ENCODE data around the gene CACNB2.

CACNB2 gene

GRCh38 chr10:18140149-18140956 lies at the start of gene CACNB2:
TSS of gene CACNB2 (plus strand) at chr10:18140424.
- DNase-seq: peak; percentile 25

- no peak for DNase-seq
Observed at GRCh38 chr10:18094332-18094731, 45.9 kb upstream of the CACNB2 start.

GRCh38 chr10:18094793-18095192 lies 45.4 kb upstream of the CACNB2 start:
- DNase-seq: no peak

DNA sequence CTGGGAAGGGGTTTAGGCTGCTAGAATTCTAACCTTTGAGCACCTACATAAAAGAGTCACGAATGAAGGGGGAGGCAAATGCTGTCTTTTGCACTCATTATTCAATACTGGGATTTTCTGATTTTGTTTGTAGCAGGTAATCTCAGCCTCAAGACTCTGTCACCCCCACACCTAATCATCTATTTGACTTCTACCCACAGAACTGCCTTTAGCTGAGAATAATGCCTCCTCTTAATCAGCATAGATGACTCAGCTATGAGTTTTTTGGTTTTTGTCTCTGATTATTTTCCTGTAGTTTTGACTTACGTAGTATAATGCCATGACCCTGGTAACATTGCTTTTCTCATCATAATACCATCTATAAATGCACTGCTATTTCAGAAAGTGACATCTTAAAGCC lies 42.7 kb upstream of the CACNB2 start:
- DNase-seq: no peak

DNA sequence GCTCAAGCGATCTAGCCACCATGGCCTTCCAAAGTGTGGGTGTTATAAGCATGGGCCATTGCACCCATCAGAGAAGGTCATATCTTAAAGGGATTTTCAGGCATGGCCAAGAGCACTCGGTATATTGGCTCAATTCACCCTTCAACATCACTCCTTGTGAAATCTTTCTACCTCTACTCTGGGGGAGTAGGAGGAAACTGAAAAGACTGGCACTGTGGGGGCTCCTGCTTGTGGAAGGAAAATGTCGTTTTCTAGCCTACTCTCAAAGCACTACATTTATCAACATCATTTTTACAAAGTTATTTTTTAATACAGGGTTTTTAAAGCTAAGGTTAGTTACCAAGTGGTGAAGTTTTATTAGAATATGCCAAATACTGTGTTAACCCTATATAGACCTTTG lies 42.0 kb upstream of the CACNB2 start:
- DNase-seq: no peak

DNA sequence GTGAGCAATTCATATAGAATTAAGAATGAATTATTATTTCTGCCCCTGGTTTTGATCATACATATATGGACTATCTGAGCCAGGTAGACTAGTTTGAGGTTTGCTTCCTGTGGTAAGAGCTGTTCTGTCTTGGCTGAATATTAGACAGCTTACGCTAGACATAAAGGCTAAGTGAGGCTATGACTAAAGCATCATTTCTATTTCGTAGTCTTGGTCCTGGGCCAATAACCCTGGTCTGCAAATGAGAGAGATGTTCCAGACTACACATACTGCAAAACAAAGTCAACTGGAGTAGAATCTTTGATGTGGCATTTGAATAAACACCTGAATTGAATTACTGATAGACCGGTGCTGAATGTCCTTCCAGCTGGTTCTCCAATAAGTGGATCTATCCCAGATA lies 40.8 kb upstream of the CACNB2 start:
- no peak for DNase-seq

GRCh38 chr10:18100669-18101068 lies 39.6 kb upstream of the CACNB2 start:
- peak; percentile 26 for DNase-seq

DNA sequence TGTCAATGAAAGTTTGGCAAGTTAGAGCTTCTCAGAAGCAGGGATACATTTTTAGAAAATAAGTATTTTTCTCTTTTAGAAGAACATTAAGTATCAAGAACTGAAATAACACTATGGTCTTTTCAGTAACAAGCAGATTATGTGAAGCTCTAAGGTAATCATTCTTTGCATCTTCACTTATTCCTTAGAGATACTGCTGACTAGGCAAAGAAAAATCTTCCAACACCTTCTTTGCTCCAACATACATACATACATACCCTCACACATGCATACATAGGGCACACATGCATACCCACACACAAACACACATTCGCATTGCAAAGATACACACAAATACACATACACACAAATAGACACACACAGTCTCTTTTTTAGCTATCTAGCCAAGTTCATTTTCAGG lies 37.8 kb upstream of the CACNB2 start:
- no peak for DNase-seq

GRCh38 chr10:18104223-18104872 lies 35.9 kb upstream of the CACNB2 start:
- peak; percentile 73 for DNase-seq

DNA sequence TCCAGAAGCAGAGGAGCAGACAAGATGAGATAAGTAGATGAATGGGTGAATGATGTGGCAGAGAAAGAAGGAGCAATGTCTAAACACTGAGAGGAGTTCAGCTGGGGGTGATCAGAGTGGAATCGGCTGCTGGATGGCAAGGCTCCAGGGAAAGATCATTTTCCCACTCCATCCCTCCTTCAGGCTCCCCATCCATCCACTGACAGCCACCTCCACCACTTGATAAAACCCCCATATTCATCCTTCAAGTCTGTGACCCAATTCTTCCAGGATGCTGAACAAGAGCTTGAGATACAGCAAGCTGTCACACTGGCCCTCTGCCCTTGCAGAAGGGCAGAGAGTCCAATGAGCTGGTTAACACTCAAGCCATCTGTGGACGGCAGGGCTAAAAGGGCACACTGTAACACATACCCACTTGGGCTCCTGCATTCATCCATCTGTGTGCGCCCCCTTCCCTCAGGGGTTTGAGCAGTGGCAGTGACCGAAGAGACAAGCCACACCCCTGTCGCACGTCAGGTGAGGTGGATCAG lies 30.8 kb upstream of the CACNB2 start:
- DNase-seq: no peak

DNA sequence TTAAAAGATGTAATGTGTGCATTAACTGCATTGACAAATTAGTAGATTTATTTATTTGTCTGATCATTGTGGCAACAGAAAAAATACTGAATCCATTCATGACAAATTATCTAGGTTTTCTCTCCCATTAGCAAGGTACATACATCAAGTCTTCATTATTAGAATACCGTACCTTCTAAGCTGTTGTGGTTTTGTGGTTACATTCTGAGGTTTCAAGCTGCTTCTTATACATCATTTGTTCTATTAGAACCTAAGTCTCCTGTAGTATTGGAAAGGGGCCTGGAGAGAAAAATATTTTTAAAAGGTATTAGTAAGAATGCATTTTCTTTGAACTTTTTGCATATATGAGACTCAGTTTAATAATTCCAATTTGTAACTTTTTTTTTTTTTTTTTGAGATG lies 26.3 kb upstream of the CACNB2 start:
- no peak for DNase-seq

GRCh38 chr10:18117276-18117675 lies 22.9 kb upstream of the CACNB2 start:
- DNase-seq: no peak

DNA sequence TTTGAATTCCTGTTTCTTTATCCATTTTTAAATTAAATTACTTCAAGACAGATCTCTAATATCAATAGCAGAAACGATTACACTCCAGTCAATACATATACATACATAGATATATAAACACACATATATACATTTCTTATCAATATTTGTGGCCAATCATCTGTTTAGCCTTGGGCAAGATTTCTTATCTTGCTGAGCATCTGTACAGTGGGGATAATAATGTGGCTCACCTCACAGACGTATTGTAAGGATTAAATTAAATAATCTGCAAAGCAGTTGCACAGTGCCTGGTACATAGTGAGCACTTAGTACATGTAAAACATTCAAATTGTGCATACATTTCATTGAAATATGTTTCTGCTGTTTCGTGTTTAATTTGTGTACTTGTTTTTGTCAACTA lies 17.5 kb upstream of the CACNB2 start:
- no peak for DNase-seq

- no peak for DNase-seq
Observed at GRCh38 chr10:18133046-18133445, 7.2 kb upstream of the CACNB2 start.

DNA sequence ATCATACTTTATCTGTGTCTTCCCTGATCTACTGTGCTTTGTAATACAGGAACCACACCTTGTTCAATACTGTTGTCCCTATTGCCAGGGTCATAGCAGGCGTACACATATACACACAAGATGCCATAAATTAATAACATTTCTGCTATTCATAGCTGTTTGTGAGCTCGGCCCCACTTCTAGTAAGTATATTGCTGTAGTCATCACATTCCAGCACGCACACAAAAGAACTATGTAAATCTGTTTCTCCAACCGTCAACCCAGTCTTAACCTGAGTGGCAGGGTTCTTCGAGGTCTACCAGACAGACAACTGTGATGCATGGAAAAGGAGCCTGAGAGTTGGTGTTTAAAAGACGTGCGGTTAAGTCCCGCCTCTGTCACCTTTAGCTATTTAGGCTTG lies 5.7 kb upstream of the CACNB2 start:
- DNase-seq: no peak

DNA sequence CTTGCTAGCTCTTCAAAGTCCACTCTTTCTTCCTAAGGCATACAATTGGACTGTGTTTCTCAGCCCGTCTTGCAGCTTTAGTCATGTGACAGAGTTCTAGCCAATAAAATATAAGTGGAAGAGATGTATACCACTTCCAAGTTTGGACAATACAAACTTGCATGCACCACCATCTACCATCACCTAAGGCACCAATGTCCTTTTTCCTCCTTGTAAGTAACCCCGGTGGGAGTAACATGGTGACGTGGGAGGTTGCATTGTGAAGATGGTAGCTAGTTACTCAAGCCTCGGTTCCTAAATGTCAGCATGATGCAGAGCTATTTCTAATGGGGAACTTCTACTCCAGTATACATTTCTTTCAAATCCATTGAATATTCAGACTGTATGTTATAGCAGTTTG lies 5.3 kb upstream of the CACNB2 start:
- no peak for DNase-seq

- no peak for DNase-seq
Observed at GRCh38 chr10:18136073-18136791, 4.0 kb upstream of the CACNB2 start.

DNA sequence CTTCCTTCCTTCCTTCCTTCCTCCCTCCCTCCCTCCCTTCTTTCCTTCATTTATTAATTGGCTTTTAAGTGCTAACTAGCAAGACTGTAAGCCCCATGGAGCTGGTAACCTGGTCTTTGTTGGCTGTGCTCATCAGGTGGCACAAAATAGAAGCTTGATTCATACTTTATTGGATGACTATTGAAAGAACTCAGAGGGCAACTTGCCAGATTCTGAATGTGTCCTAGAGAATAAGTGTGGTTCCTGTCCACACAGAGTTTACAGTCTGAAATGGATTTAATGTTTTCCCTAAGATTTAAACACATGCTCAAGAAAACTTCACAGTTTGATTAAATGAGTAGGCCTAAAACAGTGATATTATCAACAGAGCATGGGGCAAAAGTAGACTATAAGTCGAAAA lies 3.1 kb upstream of the CACNB2 start:
- DNase-seq: no peak

GRCh38 chr10:18140957-18141845 lies 977 bp downstream of the CACNB2 start:
- no peak for DNase-seq

DNA sequence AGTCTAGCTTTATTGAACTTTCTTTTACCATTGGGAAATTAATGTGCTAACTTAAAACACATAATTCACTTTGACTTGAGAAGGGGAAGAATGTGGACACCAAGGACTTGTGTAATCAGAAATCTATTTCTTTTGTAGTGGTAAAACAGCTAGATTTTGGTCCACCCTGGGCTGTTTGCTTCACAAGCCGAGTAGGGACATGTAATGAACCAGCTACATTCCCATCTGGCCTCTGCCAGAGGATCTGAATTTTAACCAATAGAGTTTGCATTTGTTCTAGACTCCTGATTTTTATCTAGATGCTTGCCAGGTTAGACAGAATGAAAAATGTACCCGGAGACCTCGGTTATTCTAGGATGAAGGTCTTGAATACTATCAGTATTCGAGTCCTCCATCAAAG lies 1.9 kb downstream of the CACNB2 start:
- no peak for DNase-seq

DNA sequence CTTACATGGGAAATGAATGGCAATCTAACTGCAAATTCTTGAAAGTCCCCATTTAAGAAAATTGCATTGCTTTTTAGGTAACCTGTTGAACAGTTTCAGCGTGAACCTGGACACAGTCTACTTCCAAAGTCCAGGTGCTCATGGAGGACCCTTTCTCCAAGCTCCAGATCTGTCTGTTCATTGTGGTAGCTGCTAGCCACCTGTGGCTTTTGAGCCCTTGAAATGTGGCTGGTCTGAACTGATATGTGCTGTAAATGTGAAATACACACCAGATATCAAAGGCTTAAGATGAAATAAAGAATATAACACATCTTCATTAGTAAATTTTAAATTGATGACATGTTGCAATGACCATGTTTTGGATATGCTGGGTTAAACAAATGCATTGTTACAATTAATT lies 4.2 kb downstream of the CACNB2 start:
- no peak for DNase-seq

- no peak for DNase-seq
Observed at GRCh38 chr10:18144928-18145327, 4.7 kb downstream of the CACNB2 start.

DNA sequence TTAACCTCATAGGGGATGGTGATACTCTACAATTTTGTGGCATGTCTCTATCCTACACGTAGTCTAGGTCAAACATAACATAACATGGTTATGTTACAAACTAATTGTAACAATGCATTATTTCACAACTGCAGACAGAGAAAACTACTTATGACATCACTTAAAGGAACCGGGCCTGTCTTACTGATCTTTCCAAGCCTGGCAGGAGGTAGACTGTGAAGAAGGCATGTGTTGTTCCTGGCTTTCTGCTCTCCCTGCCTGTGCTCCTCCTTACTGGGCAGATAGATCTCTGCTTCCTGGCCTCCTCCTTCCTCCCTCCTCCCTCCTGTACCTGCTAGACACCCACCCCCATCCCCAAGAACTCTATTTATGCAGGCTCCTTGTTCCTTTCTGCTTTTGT lies 5.4 kb downstream of the CACNB2 start:
- DNase-seq: no peak
